Testis (tissue), 3 donors: ENCODE measurements around the gene IQGAP3. TPM values are rescaled to one million over a fixed set of nuclear protein-coding genes. Genes with fewer than 3 reads are reported as not detected.

ENCODE experiments used
- DNase-seq: peaks from one replicate; pipeline ENCODE4 v3.0.0-alpha.2; 2019
- H3K27ac ChIP-seq, 2 donors: fragments of 200-600 bp; sonication (generic); one replicate each; pipeline ENCODE4 v1.5.1; 2019
- H3K27me3 ChIP-seq: fragments of 200-600 bp; sonication (generic); one replicate; pipeline ENCODE4 v1.5.1; 2019
- H3K36me3 ChIP-seq: fragments of 200-600 bp; sonication (generic); one replicate; pipeline ENCODE4 v1.5.1; 2017; ENCODE audit warnings: low read depth; ENCODE audit errors: missing control alignments
- H3K4me1 ChIP-seq: fragments of 200-600 bp; sonication (generic); one replicate; pipeline ENCODE4 v1.5.1; 2019
- H3K4me3 ChIP-seq, 2 donors: fragments of 200-600 bp; sonication (generic); one replicate each; pipeline ENCODE4 v1.5.1; 2017 to 2019
- H3K9me3 ChIP-seq: fragments of 200-600 bp; sonication (generic); one replicate; pipeline ENCODE4 v1.5.1; 2017
- POLR2A ChIP-seq: fragments of 450-650 bp; IDR thresholded peaks from one replicate; pipeline ENCODE4 v1.6.1; 2017; ENCODE audit warnings: antibody characterized with exemption, mild to moderate bottlenecking, moderate library complexity
- WGBS, 2 donors: methylation state at CpG; one replicate each; pipeline ENCODE4 v1.1.5; 2018; 5-methylcytosine and 5-hydroxymethylcytosine counted together
- intact Hi-C: fragments of 100-400 bp; cut with DNase I; formaldehyde crosslinking; loops from one replicate; pipeline ENCODE4 v1.15.1; 2023; ENCODE audit warnings: low total_unique reads
- polyA plus RNA-seq: library from polyadenylated mRNA; stranded (reverse); fragments of 350-450 nt; fragmentation: Illumina TruSeq; extraction: RNeasy Lipid Tissue Mini Kit (QIAGEN cat#74804); gene quantifications from one replicate; pipeline ENCODE4 v1.2.3, GENCODE V29; 2014; ENCODE audit warnings: low read depth, low replicate concordance; ENCODE audit not compliant: insufficient read depth
- total RNA-seq, 2 donors: library from RNA; depleted of rRNA; stranded (reverse); fragments of >200 nt; gene quantifications; one replicate each; pipeline ENCODE4 v1.2.3, GENCODE V29; 2016
- TF ChIP-seq, protein P1 (sequence below), 3 experiments: fragments of 450-650 bp in 2 of 3; fragments of 200-600 bp in 1 of 3; sonication (generic) in 1 of 3; IDR thresholded peaks; one replicate each; pipeline ENCODE4 v1.5.1; 2016 to 2019; ENCODE audit warnings: antibody characterized with exemption in 3 of 3, mild to moderate bottlenecking in 2 of 3, moderate library complexity in 1 of 3

IQGAP3 gene
- total and polyA plus RNA-seq, 3 donors from 2014 or later: 5.6 to 13.4 (median 8.2) TPM

GRCh38 chr1:156602557-156602993 is 30.2 kb upstream of the IQGAP3 start:
- intact Hi-C loops: loop anchor here (5.0 to 10.0 kb wide), 2 partner anchors 95 to 148 kb away; no protein-coding TSS in a partner anchor
- Histone ChIP-seq H3K4me3 (no peak overlapping the region), H3K9me3 (no peaks in the 10 kb centered on the region), H3K4me1 (peaks cover 7% of the 10 kb centered on the region), H3K36me3 (no peaks in the 10 kb centered on the region), H3K27me3 (no peaks in the 10 kb centered on the region), H3K27ac (no peak overlapping the region)
- TF ChIP-seq, protein P1, sequence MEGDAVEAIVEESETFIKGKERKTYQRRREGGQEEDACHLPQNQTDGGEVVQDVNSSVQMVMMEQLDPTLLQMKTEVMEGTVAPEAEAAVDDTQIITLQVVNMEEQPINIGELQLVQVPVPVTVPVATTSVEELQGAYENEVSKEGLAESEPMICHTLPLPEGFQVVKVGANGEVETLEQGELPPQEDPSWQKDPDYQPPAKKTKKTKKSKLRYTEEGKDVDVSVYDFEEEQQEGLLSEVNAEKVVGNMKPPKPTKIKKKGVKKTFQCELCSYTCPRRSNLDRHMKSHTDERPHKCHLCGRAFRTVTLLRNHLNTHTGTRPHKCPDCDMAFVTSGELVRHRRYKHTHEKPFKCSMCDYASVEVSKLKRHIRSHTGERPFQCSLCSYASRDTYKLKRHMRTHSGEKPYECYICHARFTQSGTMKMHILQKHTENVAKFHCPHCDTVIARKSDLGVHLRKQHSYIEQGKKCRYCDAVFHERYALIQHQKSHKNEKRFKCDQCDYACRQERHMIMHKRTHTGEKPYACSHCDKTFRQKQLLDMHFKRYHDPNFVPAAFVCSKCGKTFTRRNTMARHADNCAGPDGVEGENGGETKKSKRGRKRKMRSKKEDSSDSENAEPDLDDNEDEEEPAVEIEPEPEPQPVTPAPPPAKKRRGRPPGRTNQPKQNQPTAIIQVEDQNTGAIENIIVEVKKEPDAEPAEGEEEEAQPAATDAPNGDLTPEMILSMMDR (IDR thresholded peaks at IDR 0.05): peak in 2 of 3 experiments; percentile 11 to 42
- no peak for TF ChIP-seq POLR2A
- 18 to 21% methylated on average over 10 of the region's 10 CpGs for WGBS, 2 donors
- no peak for DNase-seq

DNA sequence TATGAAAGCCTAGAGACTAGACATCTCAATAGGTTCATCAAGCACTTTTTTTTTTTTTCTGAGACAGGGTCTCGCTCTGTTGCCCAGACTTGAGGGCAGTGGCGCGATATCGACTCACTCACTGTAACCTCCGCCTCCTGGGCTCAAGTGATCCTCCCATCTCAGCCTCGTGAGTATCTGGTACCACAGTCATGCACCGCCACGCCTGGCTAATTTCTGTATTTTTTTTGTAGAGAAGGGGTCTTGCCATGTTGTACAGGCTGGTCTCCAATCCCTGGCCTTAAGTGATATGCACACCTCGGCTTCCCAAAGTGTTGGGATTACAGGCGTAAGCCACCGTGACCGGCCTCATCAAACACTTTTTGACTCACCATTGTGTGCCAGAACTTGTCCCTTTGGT is 29.5 kb upstream of the IQGAP3 start:
- H3K4me3 ChIP-seq: peak overlapping the region; percentile 62 to 81
- H3K36me3 ChIP-seq: no peaks in the 10 kb centered on the region
- TF ChIP-seq POLR2A: no peak
- TF ChIP-seq, protein P1 (IDR thresholded peaks at IDR 0.05): no peak
- no peak for DNase-seq
- intact Hi-C loops: loop anchor here (5.0 to 10.0 kb wide), 2 partner anchors 95 to 147 kb away; no protein-coding TSS in a partner anchor
- H3K9me3 ChIP-seq: no peaks in the 10 kb centered on the region
- peak overlapping the region; percentile 65 to 83 for H3K27ac ChIP-seq
- H3K4me1 ChIP-seq: peaks cover 7% of the 10 kb centered on the region
- no peaks in the 10 kb centered on the region for H3K27me3 ChIP-seq
- WGBS, 2 donors: 46 to 49% methylated on average over 12 of the region's 12 CpGs

GRCh38 chr1:156601122-156601830 is 28.9 kb upstream of the IQGAP3 start, which contains the start of gene GPATCH4:
GPATCH4 (minus strand) TSS chr1:156601479.
- TF ChIP-seq, protein P1 (IDR thresholded peaks at IDR 0.05): no peak
- TF ChIP-seq POLR2A: no peak
- Histone ChIP-seq H3K36me3 (no peaks in the 10 kb centered on the region), H3K4me1 (peaks cover 7% of the 10 kb centered on the region), H3K4me3 (peak within 1 kb of the TSS; percentile 62 to 81), H3K9me3 (no peaks in the 10 kb centered on the region), H3K27me3 (no peaks in the 10 kb centered on the region), H3K27ac (peak within 1 kb of the TSS; percentile 65 to 83)
- 1% methylated on average over 32 to 35 of the region's 35 CpGs for whole genome bisulfite sequencing, 2 donors
- DNase-seq: peak; percentile 95
- intact Hi-C loops: loop anchor here (5.0 to 10.0 kb wide), 2 partner anchors 94 to 146 kb away; no protein-coding TSS in a partner anchor

DNA sequence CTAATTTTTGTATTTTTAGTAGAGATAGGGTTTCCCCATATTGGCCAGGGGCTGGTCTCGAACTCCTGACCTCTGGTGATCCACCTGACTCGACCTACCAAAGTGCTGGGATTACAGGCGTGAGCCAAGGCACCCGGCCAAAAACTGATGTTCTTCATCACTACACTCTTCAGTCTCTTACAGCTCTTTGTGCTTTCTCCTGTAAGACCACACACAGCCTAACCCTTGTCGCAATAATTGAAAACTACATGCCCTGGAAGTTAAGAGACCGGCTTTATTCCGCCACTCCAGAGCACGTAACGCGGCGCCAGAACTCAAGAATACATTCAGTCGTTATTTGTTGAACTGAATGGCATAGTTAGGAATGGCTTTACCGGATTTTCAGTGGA is 28.4 kb upstream of the IQGAP3 start:
- peak overlapping the region; percentile 65 to 83 for H3K27ac ChIP-seq
- no peaks in the 10 kb centered on the region for H3K36me3 ChIP-seq
- H3K27me3 ChIP-seq: no peaks in the 10 kb centered on the region
- DNase-seq: no peak
- peak overlapping the region; percentile 62 to 81 for H3K4me3 ChIP-seq
- peaks cover 7% of the 10 kb centered on the region for H3K4me1 ChIP-seq
- 1 to 3% methylated on average over 13 of the region's 13 CpGs for WGBS, 2 donors
- TF ChIP-seq POLR2A: no peak
- intact Hi-C loops: loop anchor here (5.0 to 10.0 kb wide), 2 partner anchors 93 to 146 kb away; no protein-coding TSS in a partner anchor
- no peaks in the 10 kb centered on the region for H3K9me3 ChIP-seq

GRCh38 chr1:156599811-156600210 is 27.4 kb upstream of the IQGAP3 start:
- intact Hi-C loops: loop anchor here (5.0 to 10.0 kb wide), 2 partner anchors 93 to 145 kb away; no protein-coding TSS in a partner anchor
- H3K27ac ChIP-seq: no peak overlapping the region
- no peak for TF ChIP-seq POLR2A
- TF ChIP-seq, protein P1 (IDR thresholded peaks at IDR 0.05): peak in 1 of 3 experiments; percentile 9
- 72 to 88% methylated on average over 3 of the region's 3 CpGs for WGBS, 2 donors
- H3K9me3 ChIP-seq: no peaks in the 10 kb centered on the region
- peaks cover 7% of the 10 kb centered on the region for H3K4me1 ChIP-seq
- H3K4me3 ChIP-seq: no peak overlapping the region
- H3K27me3 ChIP-seq: no peaks in the 10 kb centered on the region
- no peak for DNase-seq
- no peaks in the 10 kb centered on the region for H3K36me3 ChIP-seq
